HepG2 (cell line): ENCODE data around the gene SMYD5. TPM values are rescaled to one million over a fixed set of nuclear protein-coding genes. Genes with fewer than 3 reads are reported as not detected.

Experiments used
- ARHGAP35 ChIP-seq: sonication (generic); formaldehyde crosslinking; IDR thresholded peaks from 2 replicates; pipeline ENCODE4 v1.9.0; 2022; ENCODE audit warnings: mild to moderate bottlenecking, inconsistent platforms, moderate library complexity, missing genetic modification reagents, borderline replicate concordance
- DNMT1 ChIP-seq: sonication (generic); formaldehyde crosslinking; IDR thresholded peaks from 2 replicates; pipeline ENCODE4 v1.5.1; 2020; ENCODE audit warnings: mild to moderate bottlenecking, missing genetic modification reagents
- HES4 ChIP-seq: sonication (generic); formaldehyde crosslinking; IDR thresholded peaks from 2 replicates; pipeline ENCODE4 v1.9.0; 2021; ENCODE audit warnings: mild to moderate bottlenecking, missing genetic modification reagents, borderline replicate concordance
- IKZF4 ChIP-seq: sonication (generic); formaldehyde crosslinking; IDR thresholded peaks from 2 replicates; pipeline ENCODE4 v1.5.1; 2020; ENCODE audit warnings: borderline replicate concordance, mild to moderate bottlenecking, low read depth, missing genetic modification reagents; ENCODE audit errors: not compliant biosample characterization
- NPAS2 ChIP-seq: sonication (generic); formaldehyde crosslinking; IDR thresholded peaks from 2 replicates; pipeline ENCODE4 v1.8.0; 2022; ENCODE audit warnings: mild to moderate bottlenecking, missing genetic modification reagents, borderline replicate concordance
- PCBP1 ChIP-seq: fragments of 200-400 bp; formaldehyde crosslinking; IDR thresholded peaks from 2 replicates; pipeline ENCODE4 v1.6.1; 2017; ENCODE audit warnings: mild to moderate bottlenecking, low read depth, low read length, borderline replicate concordance
- SIX1 ChIP-seq: sonication (generic); formaldehyde crosslinking; IDR thresholded peaks from 2 replicates; pipeline ENCODE4 v1.4.0; 2020; ENCODE audit warnings: missing genetic modification reagents, borderline replicate concordance
- TP53 ChIP-seq: sonication (generic); formaldehyde crosslinking; conservative IDR thresholded peaks from 2 replicates; pipeline ENCODE4 v1.4.0; 2020; ENCODE audit warnings: missing genetic modification reagents
- ZNF468 ChIP-seq: sonication (generic); formaldehyde crosslinking; IDR thresholded peaks from 2 replicates; pipeline ENCODE4 v1.8.0; 2022; ENCODE audit warnings: mild to moderate bottlenecking, moderate library complexity, missing genetic modification reagents
- ZNF567 ChIP-seq: sonication (generic); formaldehyde crosslinking; IDR thresholded peaks from 2 replicates; pipeline ENCODE4 v1.8.1; 2023; ENCODE audit warnings: mild to moderate bottlenecking, missing genetic modification reagents, borderline replicate concordance
- polyA plus RNA-seq, 8 experiments: library from polyadenylated mRNA; depleted of rRNA in 3 of 8; stranded (reverse) in 7 of 8; unstranded in 1 of 8; fragments of >200 nt; fragmentation: Illumina TruSeq in 4 of 8; extraction: Trizol in 4 of 8; gene quantifications; 2 replicates each; pipeline versions ENCODE4 v1.2.1 to v1.2.3, GENCODE V29; 2011 to 2016; ENCODE audit warnings: low read depth in 4 of 8, missing spikeins in 1 of 8, mixed read lengths in 1 of 8; ENCODE audit not compliant: insufficient read depth in 1 of 8
- total RNA-seq, 5 experiments: library from RNA; depleted of rRNA; stranded (reverse); fragments of >200 nt; fragmentation: Illumina TruSeq; extraction: Trizol; gene quantifications; 2 replicates each; pipeline ENCODE4 v1.2.3, GENCODE V29; 2016; ENCODE audit warnings: low read depth in 1 of 5
- TF ChIP-seq, protein P1 (sequence below): sonication (generic); formaldehyde crosslinking; IDR thresholded peaks from 2 replicates; pipeline ENCODE4 v1.4.0; 2020; ENCODE audit warnings: low read depth, mild to moderate bottlenecking, missing genetic modification reagents
- TF ChIP-seq, protein P2 (sequence below): sonication (generic); formaldehyde crosslinking; IDR thresholded peaks from 2 replicates; pipeline ENCODE4 v1.5.1; 2020; ENCODE audit warnings: missing genetic modification reagents, mild to moderate bottlenecking, borderline replicate concordance
- TF ChIP-seq, protein P3 (sequence below): sonication (generic); formaldehyde crosslinking; IDR thresholded peaks from 2 replicates; pipeline ENCODE4 v1.5.1; 2020; ENCODE audit warnings: mild to moderate bottlenecking, moderate library complexity, missing genetic modification reagents
- TF ChIP-seq, protein P4 (sequence below), 2 experiments: IDR thresholded peaks; 2 replicates each; pipeline ENCODE4 v1.6.1; 2011 to 2012; ENCODE audit warnings: low read length in 2 of 2, borderline replicate concordance in 1 of 2, low read depth in 1 of 2, mild to moderate bottlenecking in 1 of 2, moderate library complexity in 1 of 2
- TF ChIP-seq, protein P5 (sequence below): IDR thresholded peaks from 2 replicates; pipeline ENCODE4 v1.6.1; 2016; ENCODE audit warnings: low read depth

The SMYD5 gene
- total and polyA plus RNA-seq, 2 of the 13 experiments (the other 11 are each of a cell fraction or from before 2014, with no cell fraction given) = 55.8 to 70.4 TPM

DNA sequence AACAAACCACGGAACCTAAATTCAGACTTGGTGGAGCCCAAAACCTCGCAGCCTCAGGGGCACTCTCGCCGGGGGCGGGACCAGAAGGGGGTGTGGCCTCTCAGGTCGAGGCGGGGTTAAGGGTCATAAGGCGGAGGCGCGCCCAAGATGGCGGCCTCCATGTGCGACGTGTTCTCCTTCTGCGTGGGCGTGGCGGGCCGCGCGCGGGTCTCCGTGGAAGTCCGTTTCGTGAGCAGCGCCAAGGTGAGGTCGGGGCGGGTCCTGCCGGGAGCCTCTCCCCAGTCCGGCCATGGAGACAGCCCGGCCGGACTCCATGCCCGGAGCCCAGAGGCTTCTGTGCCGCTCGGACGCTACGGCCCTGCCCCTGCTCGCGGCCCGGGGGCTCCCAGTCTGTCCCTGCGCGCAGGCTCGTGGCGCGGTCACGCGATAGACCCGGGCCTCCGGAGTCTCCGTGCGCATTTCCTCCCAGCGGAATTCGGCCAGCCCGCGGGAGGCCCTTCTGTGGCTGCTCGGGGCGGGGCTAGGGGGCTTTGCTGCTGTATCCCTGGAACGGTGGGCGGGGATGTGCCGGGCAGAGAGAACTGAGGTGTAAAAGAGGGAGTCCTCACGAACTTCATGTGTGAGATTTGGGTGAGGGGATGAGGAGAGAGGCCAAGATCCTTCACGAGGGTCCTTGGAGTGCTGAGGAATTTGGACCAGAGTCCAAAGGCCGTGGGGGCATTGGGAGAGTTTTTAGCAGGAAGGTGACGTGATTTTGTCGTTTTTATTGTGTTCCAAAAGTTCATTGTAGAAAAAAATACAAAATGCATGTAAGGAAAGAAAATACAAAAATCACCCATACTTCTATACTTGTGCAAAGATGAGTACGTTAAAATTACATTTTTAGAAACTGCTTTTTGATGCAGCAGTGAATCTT lies at the start of gene SMYD5 (continued):
- TF ChIP-seq, protein P1, sequence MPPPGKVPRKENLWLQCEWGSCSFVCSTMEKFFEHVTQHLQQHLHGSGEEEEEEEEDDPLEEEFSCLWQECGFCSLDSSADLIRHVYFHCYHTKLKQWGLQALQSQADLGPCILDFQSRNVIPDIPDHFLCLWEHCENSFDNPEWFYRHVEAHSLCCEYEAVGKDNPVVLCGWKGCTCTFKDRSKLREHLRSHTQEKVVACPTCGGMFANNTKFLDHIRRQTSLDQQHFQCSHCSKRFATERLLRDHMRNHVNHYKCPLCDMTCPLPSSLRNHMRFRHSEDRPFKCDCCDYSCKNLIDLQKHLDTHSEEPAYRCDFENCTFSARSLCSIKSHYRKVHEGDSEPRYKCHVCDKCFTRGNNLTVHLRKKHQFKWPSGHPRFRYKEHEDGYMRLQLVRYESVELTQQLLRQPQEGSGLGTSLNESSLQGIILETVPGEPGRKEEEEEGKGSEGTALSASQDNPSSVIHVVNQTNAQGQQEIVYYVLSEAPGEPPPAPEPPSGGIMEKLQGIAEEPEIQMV (CRISPR knock-in tag) = peak; percentile 76; the same call in 1 of the 2 replicates
- no peak for TF ChIP-seq NPAS2 (CRISPR knock-in tag)
- peak; percentile 61 for TF ChIP-seq ARHGAP35
- TF ChIP-seq, protein P2, sequence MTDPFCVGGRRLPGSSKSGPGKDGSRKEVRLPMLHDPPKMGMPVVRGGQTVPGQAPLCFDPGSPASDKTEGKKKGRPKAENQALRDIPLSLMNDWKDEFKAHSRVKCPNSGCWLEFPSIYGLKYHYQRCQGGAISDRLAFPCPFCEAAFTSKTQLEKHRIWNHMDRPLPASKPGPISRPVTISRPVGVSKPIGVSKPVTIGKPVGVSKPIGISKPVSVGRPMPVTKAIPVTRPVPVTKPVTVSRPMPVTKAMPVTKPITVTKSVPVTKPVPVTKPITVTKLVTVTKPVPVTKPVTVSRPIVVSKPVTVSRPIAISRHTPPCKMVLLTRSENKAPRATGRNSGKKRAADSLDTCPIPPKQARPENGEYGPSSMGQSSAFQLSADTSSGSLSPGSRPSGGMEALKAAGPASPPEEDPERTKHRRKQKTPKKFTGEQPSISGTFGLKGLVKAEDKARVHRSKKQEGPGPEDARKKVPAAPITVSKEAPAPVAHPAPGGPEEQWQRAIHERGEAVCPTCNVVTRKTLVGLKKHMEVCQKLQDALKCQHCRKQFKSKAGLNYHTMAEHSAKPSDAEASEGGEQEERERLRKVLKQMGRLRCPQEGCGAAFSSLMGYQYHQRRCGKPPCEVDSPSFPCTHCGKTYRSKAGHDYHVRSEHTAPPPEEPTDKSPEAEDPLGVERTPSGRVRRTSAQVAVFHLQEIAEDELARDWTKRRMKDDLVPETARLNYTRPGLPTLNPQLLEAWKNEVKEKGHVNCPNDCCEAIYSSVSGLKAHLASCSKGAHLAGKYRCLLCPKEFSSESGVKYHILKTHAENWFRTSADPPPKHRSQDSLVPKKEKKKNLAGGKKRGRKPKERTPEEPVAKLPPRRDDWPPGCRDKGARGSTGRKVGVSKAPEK (CRISPR knock-in tag) = no peak
- peak; percentile 60; the same call in 1 of the 2 replicates for TF ChIP-seq ZNF567
- TF ChIP-seq, protein P3, sequence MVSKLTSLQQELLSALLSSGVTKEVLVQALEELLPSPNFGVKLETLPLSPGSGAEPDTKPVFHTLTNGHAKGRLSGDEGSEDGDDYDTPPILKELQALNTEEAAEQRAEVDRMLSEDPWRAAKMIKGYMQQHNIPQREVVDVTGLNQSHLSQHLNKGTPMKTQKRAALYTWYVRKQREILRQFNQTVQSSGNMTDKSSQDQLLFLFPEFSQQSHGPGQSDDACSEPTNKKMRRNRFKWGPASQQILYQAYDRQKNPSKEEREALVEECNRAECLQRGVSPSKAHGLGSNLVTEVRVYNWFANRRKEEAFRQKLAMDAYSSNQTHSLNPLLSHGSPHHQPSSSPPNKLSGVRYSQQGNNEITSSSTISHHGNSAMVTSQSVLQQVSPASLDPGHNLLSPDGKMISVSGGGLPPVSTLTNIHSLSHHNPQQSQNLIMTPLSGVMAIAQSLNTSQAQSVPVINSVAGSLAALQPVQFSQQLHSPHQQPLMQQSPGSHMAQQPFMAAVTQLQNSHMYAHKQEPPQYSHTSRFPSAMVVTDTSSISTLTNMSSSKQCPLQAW (CRISPR knock-in tag) = peak; percentile 65; the same call in 1 of the 2 replicates
- peak; percentile 89 for TF ChIP-seq PCBP1
- no peak for TF ChIP-seq IKZF4 (CRISPR knock-in tag)
- TF ChIP-seq DNMT1 (CRISPR knock-in tag) = no peak
- TF ChIP-seq ZNF468 (CRISPR knock-in tag) = no peak
- TF ChIP-seq, protein P4, sequence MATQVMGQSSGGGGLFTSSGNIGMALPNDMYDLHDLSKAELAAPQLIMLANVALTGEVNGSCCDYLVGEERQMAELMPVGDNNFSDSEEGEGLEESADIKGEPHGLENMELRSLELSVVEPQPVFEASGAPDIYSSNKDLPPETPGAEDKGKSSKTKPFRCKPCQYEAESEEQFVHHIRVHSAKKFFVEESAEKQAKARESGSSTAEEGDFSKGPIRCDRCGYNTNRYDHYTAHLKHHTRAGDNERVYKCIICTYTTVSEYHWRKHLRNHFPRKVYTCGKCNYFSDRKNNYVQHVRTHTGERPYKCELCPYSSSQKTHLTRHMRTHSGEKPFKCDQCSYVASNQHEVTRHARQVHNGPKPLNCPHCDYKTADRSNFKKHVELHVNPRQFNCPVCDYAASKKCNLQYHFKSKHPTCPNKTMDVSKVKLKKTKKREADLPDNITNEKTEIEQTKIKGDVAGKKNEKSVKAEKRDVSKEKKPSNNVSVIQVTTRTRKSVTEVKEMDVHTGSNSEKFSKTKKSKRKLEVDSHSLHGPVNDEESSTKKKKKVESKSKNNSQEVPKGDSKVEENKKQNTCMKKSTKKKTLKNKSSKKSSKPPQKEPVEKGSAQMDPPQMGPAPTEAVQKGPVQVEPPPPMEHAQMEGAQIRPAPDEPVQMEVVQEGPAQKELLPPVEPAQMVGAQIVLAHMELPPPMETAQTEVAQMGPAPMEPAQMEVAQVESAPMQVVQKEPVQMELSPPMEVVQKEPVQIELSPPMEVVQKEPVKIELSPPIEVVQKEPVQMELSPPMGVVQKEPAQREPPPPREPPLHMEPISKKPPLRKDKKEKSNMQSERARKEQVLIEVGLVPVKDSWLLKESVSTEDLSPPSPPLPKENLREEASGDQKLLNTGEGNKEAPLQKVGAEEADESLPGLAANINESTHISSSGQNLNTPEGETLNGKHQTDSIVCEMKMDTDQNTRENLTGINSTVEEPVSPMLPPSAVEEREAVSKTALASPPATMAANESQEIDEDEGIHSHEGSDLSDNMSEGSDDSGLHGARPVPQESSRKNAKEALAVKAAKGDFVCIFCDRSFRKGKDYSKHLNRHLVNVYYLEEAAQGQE (IDR thresholded peaks at IDR 0.05; ENCODE audit: borderline replicate concordance in 1 of 2, low read depth in 1 of 2, low read length in 2 of 2) = no peak
- peak; percentile 78; the same call in 1 of the 2 replicates for TF ChIP-seq HES4 (CRISPR knock-in tag)
- TF ChIP-seq SIX1 = no peak
- no peak; the same call in 1 of the 2 replicates for TF ChIP-seq TP53 (CRISPR knock-in tag)
- TF ChIP-seq, protein P5, sequence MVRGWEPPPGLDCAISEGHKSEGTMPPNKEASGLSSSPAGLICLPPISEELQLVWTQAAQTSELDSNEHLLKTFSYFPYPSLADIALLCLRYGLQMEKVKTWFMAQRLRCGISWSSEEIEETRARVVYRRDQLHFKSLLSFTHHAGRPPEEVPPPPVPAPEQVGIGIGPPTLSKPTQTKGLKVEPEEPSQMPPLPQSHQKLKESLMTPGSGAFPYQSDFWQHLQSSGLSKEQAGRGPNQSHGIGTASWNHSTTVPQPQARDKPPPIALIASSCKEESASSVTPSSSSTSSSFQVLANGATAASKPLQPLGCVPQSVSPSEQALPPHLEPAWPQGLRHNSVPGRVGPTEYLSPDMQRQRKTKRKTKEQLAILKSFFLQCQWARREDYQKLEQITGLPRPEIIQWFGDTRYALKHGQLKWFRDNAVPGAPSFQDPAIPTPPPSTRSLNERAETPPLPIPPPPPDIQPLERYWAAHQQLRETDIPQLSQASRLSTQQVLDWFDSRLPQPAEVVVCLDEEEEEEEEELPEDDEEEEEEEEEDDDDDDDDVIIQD (CRISPR knock-in tag) = no peak
